GM19099 (cell line): Measurements from ENCODE around the gene SRMS.

Source experiments
- POLR2A ChIP-seq: IDR thresholded peaks from 3 replicates; pipeline ENCODE4 v1.6.1; 2011; ENCODE audit warnings: low read depth; ENCODE audit not compliant: insufficient read length; ENCODE audit errors: extremely low read depth

The SRMS gene, protein sequence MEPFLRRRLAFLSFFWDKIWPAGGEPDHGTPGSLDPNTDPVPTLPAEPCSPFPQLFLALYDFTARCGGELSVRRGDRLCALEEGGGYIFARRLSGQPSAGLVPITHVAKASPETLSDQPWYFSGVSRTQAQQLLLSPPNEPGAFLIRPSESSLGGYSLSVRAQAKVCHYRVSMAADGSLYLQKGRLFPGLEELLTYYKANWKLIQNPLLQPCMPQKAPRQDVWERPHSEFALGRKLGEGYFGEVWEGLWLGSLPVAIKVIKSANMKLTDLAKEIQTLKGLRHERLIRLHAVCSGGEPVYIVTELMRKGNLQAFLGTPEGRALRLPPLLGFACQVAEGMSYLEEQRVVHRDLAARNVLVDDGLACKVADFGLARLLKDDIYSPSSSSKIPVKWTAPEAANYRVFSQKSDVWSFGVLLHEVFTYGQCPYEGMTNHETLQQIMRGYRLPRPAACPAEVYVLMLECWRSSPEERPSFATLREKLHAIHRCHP

DNA sequence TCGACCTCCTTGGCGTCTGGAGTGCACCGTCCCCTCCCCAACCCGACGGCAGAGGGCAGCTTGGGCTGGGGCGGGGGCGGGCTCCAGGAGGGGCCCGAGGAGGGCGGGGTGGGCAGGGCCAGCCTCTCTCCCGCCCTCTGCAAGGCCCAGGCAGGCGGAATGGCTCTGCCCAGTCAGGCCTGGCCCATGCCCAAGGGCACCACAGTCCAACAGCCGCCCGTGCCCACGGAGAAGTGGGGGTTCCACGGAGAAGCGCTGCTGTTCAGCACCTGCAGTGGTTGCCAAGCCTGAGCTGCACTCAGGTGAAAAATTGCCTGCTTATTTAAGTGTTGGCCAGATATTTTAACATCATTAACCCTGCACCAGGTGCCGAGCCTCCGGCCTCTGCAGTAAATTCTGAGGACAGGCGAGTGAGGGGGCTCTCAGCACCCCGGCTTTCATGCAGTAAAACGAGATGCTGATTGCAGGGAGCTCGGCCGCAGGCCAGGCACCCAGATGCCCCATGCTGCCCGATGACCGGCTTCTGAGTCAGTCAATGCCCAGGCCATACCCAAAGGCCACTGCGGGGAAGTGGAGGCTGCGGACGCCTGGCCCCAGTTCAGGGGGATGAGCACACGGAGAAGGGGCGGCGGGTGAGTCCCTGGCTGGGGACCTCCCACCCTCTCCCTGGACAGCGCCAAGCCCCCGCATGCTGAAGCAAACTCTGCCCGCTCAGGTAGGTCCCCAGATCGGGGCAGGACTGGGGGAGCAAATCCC, at the start of gene SRMS:
SRMS (minus strand) TSS at position 25 of the 756 bp plus-strand sequence. CDS start 286 bp downstream, outside the sequence.
- no peak for TF ChIP-seq POLR2A

DNA sequence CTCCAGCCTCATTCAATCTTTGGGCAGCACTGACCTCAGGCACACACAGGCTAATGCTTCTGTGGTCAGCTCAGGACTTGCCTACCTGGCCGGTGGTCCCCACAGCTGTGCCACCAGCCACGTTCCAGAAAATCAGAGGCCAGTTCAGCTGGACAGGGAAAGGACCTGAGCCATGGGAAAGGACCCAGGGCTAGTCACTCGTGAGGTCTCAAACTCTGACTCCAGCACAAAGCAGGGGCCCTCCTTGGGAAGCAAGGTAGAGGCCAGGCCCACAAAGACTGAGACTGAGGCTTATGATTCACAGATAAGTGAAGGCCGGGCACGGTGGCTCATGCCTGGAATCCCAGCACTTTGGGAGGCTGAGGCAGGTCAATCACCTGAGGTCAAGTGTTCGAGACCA, 48.9 kb upstream of the SRMS start:
- TF ChIP-seq POLR2A = no peak

DNA sequence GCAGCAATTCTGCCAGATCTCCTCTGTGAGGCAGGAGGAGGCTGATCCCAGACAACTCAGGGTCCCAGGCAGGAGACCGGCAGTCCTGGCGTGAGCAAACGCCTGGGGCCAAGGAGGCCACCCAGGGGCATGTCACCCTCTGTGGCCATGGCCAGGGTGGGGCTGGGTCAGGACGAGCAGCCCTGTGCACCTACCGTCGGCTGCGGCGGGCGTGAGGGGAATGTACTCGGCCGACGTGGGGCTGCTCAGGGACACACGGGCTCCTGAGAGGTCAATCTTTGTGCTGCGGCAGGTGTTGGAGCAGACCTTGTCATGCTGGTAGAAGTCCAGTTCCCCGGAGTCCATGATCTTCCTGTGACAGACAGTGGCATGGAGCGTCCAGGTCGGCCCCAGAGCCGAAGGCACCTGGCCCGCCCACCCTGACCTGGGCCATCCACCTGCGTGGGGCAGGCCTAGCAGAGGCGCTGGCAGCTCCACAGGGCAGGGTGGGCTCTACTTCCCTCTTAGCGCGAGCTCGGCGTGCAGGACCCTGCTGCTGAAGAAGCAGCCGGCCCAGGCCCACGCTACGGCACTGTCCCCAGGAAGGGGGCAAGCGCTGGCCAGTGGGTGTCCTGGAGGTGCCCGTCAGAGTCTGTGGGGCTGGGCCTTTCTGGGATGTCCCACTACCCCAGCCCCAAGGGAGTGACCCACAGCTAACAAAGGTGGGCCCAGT, 48.0 kb upstream of the SRMS start:
- no peak for TF ChIP-seq POLR2A

DNA sequence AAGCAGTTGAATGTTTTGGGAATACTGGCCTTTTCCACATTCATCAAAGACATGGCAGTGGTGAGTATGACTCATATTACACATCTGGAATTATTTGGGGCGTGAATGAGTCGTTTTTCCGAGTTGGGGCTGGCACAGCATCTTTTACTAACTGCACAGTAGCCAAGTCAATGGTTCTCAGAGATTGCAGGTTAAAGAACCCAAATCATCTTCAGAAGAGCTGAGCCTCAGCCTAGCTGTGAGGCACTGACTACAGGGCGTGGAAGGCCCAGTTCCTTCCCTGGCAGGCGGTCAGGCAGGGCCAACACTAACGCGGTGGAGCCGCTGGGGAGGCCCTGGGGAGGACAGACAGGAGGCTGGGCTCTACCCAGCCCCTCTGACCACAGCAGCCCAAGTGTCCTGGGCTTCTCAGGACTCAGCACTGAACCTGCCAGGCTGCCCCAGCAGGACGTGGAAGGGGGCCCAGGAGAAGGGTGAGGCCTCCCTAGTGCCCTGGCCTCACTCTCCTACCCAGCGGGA, 46.6 kb upstream of the SRMS start:
- TF ChIP-seq POLR2A = no peak

- TF ChIP-seq POLR2A = no peak
Observed at GRCh38 chr20:63592661-63593060, 45.1 kb upstream of the SRMS start.

DNA sequence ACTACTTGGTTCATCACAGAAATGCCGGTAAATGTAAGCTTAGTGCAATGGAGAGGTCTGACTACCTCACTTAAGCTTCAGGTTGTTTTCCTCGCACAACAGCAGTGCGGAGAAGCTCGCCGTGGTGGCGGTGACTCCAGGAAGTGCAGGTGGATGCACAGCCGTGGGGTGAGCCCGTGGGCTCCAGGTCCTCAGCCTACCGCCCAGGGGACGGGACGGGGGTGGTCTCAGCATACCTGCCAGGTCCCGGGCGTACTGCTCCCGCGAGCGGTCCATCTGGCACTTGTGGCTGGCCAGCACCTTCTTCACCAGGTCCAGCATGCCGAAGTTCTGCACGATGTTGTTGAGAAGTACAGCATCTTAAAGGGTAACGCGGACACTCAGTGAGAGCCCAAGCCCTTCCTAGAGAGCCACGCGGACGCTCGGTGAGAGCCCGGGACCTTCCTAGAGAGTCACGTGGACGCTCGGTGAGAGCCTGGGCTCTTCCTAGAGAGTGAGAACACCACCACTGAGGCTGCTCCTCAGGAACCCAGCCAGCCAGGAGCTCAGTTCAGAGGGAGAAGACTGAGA, 44.3 kb upstream of the SRMS start:
- no peak for TF ChIP-seq POLR2A

GRCh38 chr20:63591147-63591533, 43.6 kb upstream of the SRMS start:
- no peak for TF ChIP-seq POLR2A

DNA sequence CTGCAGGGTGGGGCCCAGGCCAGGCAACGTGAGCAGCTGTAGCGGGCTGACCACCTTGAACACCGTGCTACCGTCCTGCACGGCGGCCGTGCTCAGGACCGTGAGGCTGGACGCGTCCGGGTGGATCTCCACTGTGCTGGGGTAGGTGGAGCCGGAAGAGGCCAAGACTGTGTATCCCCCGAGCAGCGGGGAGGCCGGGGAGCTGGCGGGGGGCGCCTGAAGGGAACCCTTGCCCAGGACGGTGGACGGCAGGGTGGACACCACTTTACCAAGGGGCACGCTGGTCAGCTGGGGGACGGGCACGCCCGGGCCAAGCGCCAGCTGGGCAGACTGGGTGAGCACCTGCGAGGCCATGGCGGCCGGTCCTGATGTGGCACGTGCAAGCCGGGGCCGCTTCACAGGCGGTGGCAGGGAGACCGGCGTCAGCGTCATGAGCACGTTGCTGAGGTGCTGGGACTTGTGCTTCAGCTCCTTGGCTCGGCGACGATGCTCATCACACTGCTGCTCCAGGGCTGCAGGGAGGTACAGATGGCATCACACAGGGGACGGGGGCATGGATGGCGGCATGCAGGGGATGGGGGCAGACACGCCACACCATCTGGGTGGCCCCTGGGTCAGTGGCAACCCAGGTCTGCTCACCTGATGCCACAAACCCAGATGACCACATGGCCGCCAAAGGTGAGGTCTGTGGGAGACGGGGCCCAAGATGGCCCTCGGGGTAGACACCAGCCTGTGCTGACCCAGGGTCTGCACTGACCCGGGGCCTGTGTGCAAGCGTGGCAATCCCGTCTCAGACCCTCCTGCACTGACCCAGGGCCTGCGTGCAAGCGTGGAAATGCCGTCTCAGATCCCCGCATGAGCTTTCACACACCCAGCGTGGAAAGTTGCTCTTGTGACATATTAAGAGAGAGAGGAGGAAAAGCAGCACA, 42.9 kb upstream of the SRMS start:
- no peak for TF ChIP-seq POLR2A

DNA sequence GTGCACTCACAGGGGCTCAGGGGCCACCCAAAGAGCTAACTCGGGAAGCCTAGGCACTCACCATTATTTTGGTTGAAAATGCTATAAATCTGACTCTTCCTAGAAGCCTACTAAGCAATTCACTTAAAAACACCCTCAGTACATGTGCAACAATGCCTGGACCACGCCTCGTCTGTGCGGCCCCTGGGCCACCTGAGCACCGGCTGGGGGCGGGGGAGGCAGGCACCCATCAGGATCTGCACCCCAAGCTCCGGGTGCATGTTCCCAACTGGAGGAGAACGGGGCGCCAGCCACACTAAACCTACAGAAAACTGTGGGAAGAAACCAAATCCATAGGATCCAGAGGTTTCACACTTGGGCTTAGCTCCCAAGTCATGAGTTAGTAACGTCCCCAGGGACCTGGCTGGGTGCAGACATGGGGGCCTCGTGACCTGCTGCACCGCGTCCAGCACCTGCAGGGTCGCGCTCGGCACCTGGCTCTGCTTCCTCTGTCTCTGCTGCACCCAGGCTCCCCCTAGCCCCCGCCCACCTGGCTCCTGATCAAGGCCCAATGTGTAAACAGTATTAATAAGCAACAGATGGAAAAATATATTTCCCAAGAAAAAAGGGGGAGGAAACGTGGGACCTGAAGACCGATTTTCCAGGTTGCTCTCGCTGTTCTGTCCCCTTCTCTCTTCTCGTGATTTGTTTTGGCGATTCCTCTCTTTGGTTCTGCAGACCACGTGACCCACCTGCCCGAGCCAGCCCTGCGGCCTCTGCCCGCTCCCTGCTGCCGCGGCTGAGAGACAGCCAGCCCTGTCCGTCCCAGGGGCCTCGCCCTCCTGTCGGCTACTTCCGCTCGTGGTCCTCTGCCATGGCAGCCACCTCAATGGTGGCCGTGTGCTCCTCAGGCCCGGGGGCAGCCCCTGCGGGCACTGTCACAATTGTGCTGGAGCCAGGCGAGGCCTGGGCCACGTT, 42.0 kb upstream of the SRMS start:
- TF ChIP-seq POLR2A = no peak

DNA sequence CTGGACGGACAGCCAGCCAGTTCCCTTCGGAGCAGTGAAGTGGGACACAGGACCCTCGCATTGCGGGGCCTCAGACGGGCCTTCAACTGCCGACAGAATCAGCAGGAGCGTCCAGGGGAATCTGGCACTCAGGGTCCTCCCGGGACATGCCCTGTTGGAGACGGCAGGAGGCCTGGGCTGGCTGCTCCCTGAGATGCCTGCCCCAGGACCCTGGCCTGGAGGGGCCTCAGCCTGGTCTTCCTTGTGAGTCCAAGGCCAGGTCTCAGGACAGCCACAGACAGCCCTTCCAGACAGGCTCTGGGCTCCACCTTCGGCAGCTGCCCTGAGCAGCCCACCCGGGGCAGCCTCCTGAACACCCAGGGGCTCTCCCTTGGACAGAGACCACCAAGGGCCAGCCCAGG, 41.1 kb upstream of the SRMS start:
- TF ChIP-seq POLR2A = no peak

DNA sequence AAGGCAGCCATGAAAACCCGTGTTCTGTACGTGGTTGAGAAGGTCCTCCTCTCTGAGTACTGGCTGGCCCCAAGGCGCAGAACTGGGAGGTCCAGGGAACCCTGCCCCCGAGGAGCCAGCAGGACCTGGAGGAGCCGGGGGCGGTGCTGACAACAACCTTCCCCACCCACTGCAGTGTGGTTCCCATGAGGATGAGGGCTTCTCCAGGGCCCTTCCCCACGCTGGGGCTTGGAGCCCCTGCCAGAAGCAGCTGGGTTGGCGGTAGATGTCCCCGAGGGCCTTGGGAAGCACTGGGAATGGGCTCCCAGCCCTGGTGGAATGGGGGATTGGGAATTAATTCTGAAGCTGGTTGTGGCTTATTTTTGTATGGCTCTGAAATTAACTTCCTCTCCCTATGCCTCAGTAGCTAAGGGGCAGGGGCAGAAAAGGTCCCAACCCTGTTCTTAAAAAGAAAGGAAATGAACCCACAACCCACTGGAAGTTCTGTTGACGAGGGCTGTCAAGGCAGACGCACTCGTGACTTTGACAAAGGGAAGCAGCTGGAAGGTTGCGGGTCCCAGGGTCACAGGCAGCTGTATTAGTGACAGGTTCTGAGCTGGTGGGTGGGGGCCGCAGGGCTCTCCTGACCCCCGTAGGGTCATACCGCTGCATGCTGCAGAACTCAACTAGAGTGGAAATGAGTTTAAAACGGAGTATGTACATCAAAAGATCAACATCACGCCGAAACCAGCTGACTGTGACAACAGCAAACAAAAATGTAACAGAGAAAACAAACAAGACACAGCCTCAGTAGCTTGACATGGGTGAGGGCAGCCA, 40.4 kb upstream of the SRMS start:
- TF ChIP-seq POLR2A = no peak

- no peak for TF ChIP-seq POLR2A
Observed at GRCh38 chr20:63587256-63587655, 39.7 kb upstream of the SRMS start.
